Endometrial microvascular endothelial cells (primary cell): ENCODE results near the gene TANK. TPM values are rescaled to one million over a fixed set of nuclear protein-coding genes. Genes with fewer than 3 reads are reported as not detected.
"Not testable (repeated sequence)": the region's sequence is repeated elsewhere in the genome, so short reads cannot be mapped to it uniquely, and the experiment has no call there.

Source experiments
- in situ Hi-C: cut with HindIII; loops from 2 replicates; pipeline ENCODE4 v1.10.0; 2017; ENCODE audit warnings: low sequenced_read_pairs, low pct_unique_long_range_greater_than_20kb; ENCODE audit errors: inconsistent ontology term
- total RNA-seq: library from RNA; depleted of rRNA; stranded (reverse); fragments of >200 nt; gene quantifications from one replicate; pipeline ENCODE4 v1.2.3, GENCODE V29; 2015; ENCODE audit errors: inconsistent ontology term

The TANK gene
- total RNA-seq, 1 donor from 2014 or later: 59.6 TPM

DNA sequence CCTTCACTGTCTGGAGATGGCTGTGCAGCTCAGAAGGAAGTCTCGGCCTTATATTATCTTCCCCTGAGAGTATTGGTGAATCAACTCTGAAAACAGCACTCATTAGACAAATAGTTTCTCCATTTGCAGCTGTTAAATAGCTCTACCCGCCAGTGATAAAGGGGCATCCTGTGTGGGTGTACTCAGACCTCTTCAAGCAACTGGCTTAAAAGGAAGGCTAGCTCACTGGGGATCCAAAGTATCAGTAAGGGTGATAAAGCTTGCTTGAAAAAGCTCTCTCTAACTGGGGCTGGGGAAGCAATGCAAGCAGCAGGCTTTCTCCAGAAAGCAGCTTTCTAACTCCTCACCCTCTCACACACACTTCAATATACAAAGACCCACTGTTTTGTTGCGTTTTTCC is 83.1 kb downstream of the TANK start:
- in situ Hi-C loops: no loop called here

DNA sequence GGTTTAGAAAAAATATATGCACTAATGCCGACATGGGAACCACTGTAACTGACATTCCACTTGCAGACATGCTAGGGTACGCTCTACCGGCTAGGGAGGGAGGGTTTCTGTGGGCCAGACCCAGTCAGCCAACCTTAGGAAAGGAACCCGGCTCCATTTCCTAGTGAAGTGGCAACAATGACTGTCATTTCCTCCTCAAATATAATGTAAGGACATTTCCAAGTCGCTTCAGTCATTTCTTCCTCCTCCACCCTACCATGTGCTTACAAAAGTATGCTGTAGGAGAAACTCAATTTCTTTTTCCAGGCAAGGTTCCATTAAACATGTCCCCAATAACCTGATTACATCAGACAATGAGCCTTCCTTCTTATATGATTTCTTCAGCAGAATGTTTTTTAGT is 83.7 kb downstream of the TANK start:
- in situ Hi-C loops: no loop called here

- in situ Hi-C loops: not testable (repeated sequence)
Measured at GRCh38 chr2:161244387-161245260, 84.4 kb downstream of the TANK start.

GRCh38 chr2:161245261-161245553 is 85.0 kb downstream of the TANK start:
- in situ Hi-C loops: no loop called here

DNA sequence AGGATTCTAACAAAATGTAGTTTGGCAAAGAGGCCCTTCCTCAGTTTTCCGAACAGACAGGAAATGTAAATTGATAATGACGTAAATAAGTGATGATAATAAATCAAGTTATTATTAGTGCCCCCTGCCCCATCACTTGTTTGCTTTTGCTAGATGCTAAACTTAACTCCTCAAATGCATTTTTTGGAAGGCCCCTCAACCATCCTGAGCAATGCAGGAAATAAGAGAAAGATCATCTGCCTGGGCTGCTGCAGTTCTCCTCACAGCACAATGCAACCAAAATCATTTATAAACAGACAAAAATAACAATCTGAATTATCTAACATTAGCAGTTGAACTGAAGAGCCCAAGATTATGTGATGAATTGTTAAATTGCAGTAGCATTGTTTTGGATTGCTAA is 85.4 kb downstream of the TANK start:
- in situ Hi-C loops: no loop called here

GRCh38 chr2:161246281-161246680 is 86.1 kb downstream of the TANK start:
- in situ Hi-C loops: no loop called here

- in situ Hi-C loops: no loop called here
Measured at GRCh38 chr2:161250864-161251436, 90.7 kb downstream of the TANK start.

- in situ Hi-C loops: no loop called here
Measured at GRCh38 chr2:161257123-161257952, 97.1 kb downstream of the TANK start.

DNA sequence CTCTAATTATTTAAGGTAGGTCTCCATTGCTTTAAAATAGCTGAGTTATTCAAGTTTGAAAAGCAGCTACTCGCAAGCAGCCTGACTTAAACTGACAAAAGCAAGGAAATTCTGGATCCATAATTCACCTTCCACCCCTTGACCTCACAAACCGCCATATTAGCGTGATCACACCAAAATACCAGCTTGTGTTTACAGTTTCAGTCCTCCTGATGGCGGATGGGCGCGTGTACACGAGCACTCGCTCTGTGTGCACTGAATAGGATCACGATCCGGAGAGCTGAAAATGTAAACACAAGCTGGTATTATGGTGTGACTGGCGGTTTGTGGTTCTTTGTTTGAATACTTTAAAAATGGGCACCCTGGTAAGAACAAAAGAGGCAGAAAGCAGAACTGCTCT is 105.6 kb downstream of the TANK start:
- in situ Hi-C loops: no loop called here

DNA sequence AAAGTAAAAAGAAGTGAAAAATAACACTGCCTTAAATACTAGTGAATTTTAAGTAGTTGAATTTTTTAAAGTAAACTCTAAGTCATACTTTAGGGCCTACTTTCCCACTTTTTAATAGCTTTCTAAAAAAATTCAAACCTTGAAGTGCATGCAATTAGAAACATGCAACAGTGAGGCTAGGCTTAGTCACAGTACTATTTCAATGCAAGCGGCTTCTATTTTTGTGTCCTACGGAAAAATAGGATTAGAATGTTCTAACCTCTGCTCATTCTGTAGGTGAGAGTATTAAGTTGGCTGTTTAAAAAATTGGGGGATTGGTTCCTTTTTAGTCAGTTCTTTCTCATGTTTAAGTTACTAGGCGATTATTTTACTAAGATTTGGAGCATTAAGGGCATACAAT is 108.9 kb downstream of the TANK start:
- in situ Hi-C loops: no loop called here

DNA sequence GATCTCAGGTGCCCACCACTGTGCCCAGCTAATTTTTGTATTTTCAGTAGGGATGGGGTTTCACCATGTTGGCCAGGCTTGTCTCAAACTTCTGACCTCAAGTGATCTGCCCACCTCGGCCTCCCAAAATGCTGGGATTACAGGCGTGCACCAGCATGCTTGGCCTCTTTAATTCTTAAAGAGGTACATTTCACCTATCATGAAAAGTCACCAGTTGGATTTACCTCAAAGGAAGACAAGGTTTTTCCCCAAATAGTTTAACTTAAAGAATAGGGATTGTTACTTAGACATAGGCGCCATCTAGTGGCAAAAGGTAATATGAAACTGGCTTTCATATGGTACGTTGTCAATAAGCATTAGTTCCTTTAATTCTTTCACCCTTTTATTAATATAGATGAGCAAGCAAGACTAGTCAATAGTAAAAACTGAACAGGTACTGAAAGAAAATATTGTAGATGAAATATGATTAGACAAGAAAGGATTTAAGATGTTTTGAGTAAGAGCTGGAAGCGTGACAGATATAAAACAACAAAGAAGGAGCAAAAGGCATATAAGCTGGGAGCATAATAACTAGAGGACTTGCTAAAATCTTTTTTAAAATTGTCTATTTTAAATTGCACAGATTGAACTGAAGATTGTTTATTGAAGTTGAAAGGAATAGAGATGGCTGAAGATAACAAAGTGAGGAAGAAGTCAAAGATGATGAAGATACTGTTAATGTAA is 113.0 kb downstream of the TANK start:
- in situ Hi-C loops: no loop called here

DNA sequence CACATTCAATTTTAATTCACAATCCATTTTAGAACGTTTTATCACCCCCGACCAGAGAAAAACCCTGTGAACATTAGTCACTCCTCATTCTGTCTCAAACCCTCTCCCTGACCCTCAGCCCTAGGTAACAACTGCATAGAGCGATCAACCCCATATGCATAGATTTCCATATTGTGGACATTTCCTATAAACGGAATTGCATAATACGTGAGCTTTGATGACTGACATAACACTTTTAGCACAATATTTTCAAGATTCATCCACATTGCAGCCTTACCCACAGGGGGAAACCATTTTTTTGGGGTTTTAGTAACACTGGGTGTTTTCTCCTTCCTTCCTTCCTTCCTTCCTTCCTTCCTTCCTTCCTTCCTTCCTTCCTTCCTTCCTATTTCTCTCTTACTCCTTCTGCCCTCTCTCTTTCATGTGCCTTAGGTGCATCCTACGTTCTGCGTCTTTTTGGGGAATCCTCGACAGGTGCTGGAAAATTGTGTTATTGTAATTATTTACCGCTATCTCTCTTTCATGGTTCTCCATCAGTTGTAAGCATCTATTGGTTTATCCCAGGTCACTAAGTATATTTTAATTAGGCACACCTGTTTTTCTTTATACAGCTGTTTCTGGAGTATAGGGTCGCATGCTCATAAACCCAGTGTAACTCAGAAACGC is 118.5 kb downstream of the TANK start:
- in situ Hi-C loops: not testable (repeated sequence)

GRCh38 chr2:161279230-161279815 is 119.1 kb downstream of the TANK start:
- in situ Hi-C loops: not testable (repeated sequence)

- in situ Hi-C loops: not testable (repeated sequence)
Measured at GRCh38 chr2:161280906-161281323, 120.7 kb downstream of the TANK start.

GRCh38 chr2:161281615-161282310 is 121.5 kb downstream of the TANK start:
- in situ Hi-C loops: not testable (repeated sequence)

- in situ Hi-C loops: not testable (repeated sequence)
Measured at GRCh38 chr2:161282311-161282644, 122.0 kb downstream of the TANK start.

DNA sequence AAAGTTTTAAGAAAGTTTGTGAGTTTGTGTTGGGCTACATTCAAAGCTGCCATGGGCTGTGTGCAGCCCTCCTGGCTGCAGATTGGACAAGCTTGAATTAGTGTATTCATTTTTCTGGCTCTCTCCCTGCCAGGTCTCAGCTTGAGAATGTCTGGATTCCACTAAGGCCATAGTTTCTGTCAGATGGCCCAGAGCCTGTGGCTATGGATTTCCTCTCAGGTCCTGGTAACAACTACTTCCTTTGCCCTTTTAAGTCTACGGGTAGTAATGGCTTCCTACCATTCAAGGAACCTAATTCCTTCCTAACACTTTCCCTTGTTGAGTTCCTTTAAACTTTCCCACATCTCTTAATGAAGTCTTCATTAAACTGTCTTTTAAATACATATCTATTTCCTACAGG is 123.7 kb downstream of the TANK start:
- in situ Hi-C loops: no loop called here
